ENCODE measurements around the gene PPFIA4. TPM values are rescaled to one million over a fixed set of nuclear protein-coding genes. Genes with fewer than 3 reads are reported as not detected.

PPFIA4 gene
- total RNA-seq, 1 experiment from 2014 or later: 10.8 TPM

DNA sequence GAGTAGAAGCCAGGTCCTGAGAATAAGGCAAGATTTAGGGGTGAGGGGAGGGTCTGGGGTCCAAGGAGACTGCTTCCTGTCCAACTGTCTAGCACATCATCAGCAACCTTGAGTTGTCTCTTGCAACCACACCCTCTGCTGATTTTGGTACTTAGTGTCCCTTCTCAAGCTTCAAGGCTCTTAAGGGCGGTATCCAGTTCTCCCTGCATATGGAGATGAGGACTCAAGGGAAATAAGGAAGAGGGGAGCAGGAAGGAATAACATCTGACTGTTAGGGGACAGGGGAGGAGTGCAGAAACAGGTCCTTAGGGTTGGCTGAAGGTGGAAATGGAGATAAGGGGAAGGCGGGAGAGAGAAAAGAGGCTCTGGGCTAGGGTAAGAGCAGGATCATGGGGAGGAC, 47.2 kb downstream of the PPFIA4 start:
- Histone ChIP-seq H3K79me2 (ENCODE audit: insufficient read depth, low read length) (no peaks in the 10 kb centered on the region), H3K27ac (ENCODE audit: low read depth, low read length) (no peak overlapping the region), H4K20me1 (ENCODE audit: insufficient read depth) (no peaks in the 10 kb centered on the region), H3K9me2 (ENCODE audit: insufficient read depth) (no peaks in the 10 kb centered on the region), H3K4me1 (ENCODE audit: control insufficient read depth in 1 of 2, insufficient read depth in 2 of 2, low read length in 2 of 2) (no peaks in the 10 kb centered on the region), H3K36me3 (ENCODE audit: control insufficient read depth in 1 of 2, insufficient read depth in 2 of 2, low read length in 2 of 2) (peaks cover 0 to 4% of the 10 kb centered on the region in 2 experiments; a peak in 1 of 4 replicates), H2AFZ (ENCODE audit: low read depth, low read length, poor library complexity, severe bottlenecking) (no peak overlapping the region), H3K9me3 (ENCODE audit: control insufficient read depth in 1 of 2, insufficient read depth in 1 of 2, low read depth in 1 of 2, low read length in 2 of 2) (no peaks in the 10 kb centered on the region), H3K9ac (ENCODE audit: low read length) (no peak overlapping the region), H3K4me2 (ENCODE audit: low read length) (no peak overlapping the region), H3K27me3 (ENCODE audit: insufficient read depth, low read length) (no peaks in the 10 kb centered on the region), H3K4me3 (replicated peaks in 1 of 2; ENCODE audit: low read depth in 1 of 2, low read length in 2 of 2) (no peak overlapping the region)
- no peak for TF ChIP-seq SRF (IDR thresholded peaks at IDR 0.05; ENCODE audit: low read depth)
- TF ChIP-seq TCF7L2 (IDR thresholded peaks at IDR 0.05; ENCODE audit: borderline replicate concordance, extremely low read depth, insufficient read depth, insufficient read length): no peak
- TF ChIP-seq FOSL1 (IDR thresholded peaks at IDR 0.05; ENCODE audit: low read depth): no peak
- TF ChIP-seq EZH2phosphoT487 (IDR thresholded peaks at IDR 0.05; ENCODE audit: borderline replicate concordance): no peak
- TF ChIP-seq EZH2 (IDR thresholded peaks at IDR 0.05): no peak
- no peak for TF ChIP-seq ELF1 (IDR thresholded peaks at IDR 0.05; ENCODE audit: borderline replicate concordance, low read depth)
- no peak for TF ChIP-seq JUND (IDR thresholded peaks at IDR 0.05)
- no peak for TF ChIP-seq SIN3A (IDR thresholded peaks at IDR 0.05; ENCODE audit: low read depth)
- TF ChIP-seq RAD21 (IDR thresholded peaks at IDR 0.05; ENCODE audit: low read depth): no peak
- no peak for TF ChIP-seq CBX3 (IDR thresholded peaks at IDR 0.05; ENCODE audit: low read depth)
- no peak for TF ChIP-seq SP1 (IDR thresholded peaks at IDR 0.05; ENCODE audit: low read depth)
- TF ChIP-seq, protein P1, sequence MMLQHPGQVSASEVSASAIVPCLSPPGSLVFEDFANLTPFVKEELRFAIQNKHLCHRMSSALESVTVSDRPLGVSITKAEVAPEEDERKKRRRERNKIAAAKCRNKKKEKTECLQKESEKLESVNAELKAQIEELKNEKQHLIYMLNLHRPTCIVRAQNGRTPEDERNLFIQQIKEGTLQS (IDR thresholded peaks at IDR 0.05): no peak
- CTCF ChIA-PET: interaction anchor here (2.9 kb wide), 1 partner anchor 11 kb away, joined by 14 read pairs; no protein-coding TSS in a partner anchor
- intact Hi-C loops (cut with micrococcal nuclease): no loop called here
- DNase-seq (ENCODE audit: low read depth, low spot score): no peak
- POLR2A ChIA-PET: interaction anchor here (1.0 kb wide), 1 partner anchor 194 kb away, joined by 3 read pairs; no protein-coding TSS in a partner anchor
- ATAC-seq: no peak
- BruUV-seq (replicated peaks): no TSS peak
- RAD21 ChIA-PET (ENCODE audit: low non-redundant PET in 1 of 2, low total read pairs in 2 of 2, uncharacterized antibody in 2 of 2, unreplicated experiment in 2 of 2): no interaction called here

DNA sequence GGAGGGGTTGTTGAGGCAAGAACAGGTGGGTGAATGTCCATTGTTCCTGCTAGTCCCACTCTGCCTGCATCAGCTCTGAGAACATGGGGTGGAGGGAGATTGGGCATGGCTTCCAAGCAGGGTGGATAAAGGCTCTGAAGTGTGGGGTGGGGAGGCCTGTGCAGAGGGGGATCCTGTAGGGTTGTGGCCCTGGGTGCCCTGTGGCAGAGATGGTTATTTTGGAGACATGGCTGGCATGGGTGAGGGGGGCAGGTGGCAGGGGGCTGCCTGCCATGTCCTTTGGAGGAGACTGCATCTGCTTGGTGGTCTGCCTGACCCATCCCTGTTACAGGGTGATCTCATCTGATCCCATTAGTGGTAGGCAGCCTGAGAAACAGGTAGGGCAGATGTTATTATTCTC, 48.3 kb downstream of the PPFIA4 start:
- no peak overlapping the region for H2AFZ ChIP-seq (ENCODE audit: low read depth, low read length, poor library complexity, severe bottlenecking)
- H4K20me1 ChIP-seq (ENCODE audit: insufficient read depth): no peaks in the 10 kb centered on the region
- no TSS peak for BruUV-seq (replicated peaks)
- no peaks in the 10 kb centered on the region for H3K9me3 ChIP-seq (ENCODE audit: control insufficient read depth in 1 of 2, insufficient read depth in 1 of 2, low read depth in 1 of 2, low read length in 2 of 2)
- ATAC-seq: no peak
- ChIA-PET CTCF (interaction anchor here (2.9 kb wide), 1 partner anchor 9 kb away, joined by 14 read pairs; no protein-coding TSS in a partner anchor), RAD21 (ENCODE audit: low non-redundant PET in 1 of 2, low total read pairs in 2 of 2, uncharacterized antibody in 2 of 2, unreplicated experiment in 2 of 2) (no interaction called here), POLR2A (no interaction called here)
- no peak overlapping the region for H3K4me2 ChIP-seq (ENCODE audit: low read length)
- H3K27ac ChIP-seq (ENCODE audit: low read depth, low read length): no peak overlapping the region
- TF ChIP-seq POLR2AphosphoS5 (IDR thresholded peaks at IDR 0.05; ENCODE audit: low read depth, low read length): no peak
- no peaks in the 10 kb centered on the region for H3K9me2 ChIP-seq (ENCODE audit: insufficient read depth)
- intact Hi-C loops (cut with micrococcal nuclease): no loop called here
- no peaks in the 10 kb centered on the region for H3K4me1 ChIP-seq (ENCODE audit: control insufficient read depth in 1 of 2, insufficient read depth in 2 of 2, low read length in 2 of 2)
- no peaks in the 10 kb centered on the region for H3K27me3 ChIP-seq (ENCODE audit: insufficient read depth, low read length)
- H3K79me2 ChIP-seq (ENCODE audit: insufficient read depth, low read length): no peaks in the 10 kb centered on the region
- DNase-seq (ENCODE audit: low read depth, low spot score): no peak
- peaks cover 0 to 4% of the 10 kb centered on the region in 2 experiments; a peak in 1 of 4 replicates for H3K36me3 ChIP-seq (ENCODE audit: control insufficient read depth in 1 of 2, insufficient read depth in 2 of 2, low read length in 2 of 2)
- no peak overlapping the region for H3K9ac ChIP-seq (ENCODE audit: low read length)
- no peak overlapping the region for H3K4me3 ChIP-seq (replicated peaks in 1 of 2; ENCODE audit: low read depth in 1 of 2, low read length in 2 of 2)

Measured in HCT116 (cell line).